ENCODE results near the gene PPP2R1B.
"Not testable (repeated sequence)": the region's sequence is repeated elsewhere in the genome, so short reads cannot be mapped to it uniquely, and the experiment has no call there.

The PPP2R1B gene

GRCh38 chr11:111785886-111786412 is 19.8 kb upstream of the PPP2R1B start:
- no peaks in the 10 kb centered on the region for H4K20me1 ChIP-seq (ENCODE audit: control insufficient read depth, insufficient read depth, low read depth, low read length)
- no peak overlapping the region for H3K27ac ChIP-seq (ENCODE audit: low read depth, low read length)
- H3K4me1 ChIP-seq (ENCODE audit: control insufficient read depth, low read length) = peaks cover 5% of the 10 kb centered on the region
- no peaks in the 10 kb centered on the region for H3K9me2 ChIP-seq (replicated peaks; ENCODE audit: control insufficient read depth, low read length)
- no peaks in the 10 kb centered on the region for H3K27me3 ChIP-seq (ENCODE audit: control insufficient read depth, low read length)
- H3K36me3 ChIP-seq (ENCODE audit: control insufficient read depth, low read length) = peaks cover 14% of the 10 kb centered on the region
- no peak overlapping the region for H3K4me3 ChIP-seq (ENCODE audit: low read length)
- no peaks in the 10 kb centered on the region for H3K79me2 ChIP-seq (ENCODE audit: control insufficient read depth, low read length)
- H3K9me3 ChIP-seq (ENCODE audit: control insufficient read depth, insufficient read depth, low read length) = no peaks in the 10 kb centered on the region
- no peaks in the 10 kb centered on the region for H3F3A ChIP-seq (ENCODE audit: control insufficient read depth, insufficient read depth)
- TF ChIP-seq, protein P1, sequence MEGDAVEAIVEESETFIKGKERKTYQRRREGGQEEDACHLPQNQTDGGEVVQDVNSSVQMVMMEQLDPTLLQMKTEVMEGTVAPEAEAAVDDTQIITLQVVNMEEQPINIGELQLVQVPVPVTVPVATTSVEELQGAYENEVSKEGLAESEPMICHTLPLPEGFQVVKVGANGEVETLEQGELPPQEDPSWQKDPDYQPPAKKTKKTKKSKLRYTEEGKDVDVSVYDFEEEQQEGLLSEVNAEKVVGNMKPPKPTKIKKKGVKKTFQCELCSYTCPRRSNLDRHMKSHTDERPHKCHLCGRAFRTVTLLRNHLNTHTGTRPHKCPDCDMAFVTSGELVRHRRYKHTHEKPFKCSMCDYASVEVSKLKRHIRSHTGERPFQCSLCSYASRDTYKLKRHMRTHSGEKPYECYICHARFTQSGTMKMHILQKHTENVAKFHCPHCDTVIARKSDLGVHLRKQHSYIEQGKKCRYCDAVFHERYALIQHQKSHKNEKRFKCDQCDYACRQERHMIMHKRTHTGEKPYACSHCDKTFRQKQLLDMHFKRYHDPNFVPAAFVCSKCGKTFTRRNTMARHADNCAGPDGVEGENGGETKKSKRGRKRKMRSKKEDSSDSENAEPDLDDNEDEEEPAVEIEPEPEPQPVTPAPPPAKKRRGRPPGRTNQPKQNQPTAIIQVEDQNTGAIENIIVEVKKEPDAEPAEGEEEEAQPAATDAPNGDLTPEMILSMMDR (IDR thresholded peaks at IDR 0.05; ENCODE audit: low read depth, low read length, poor library complexity, severe bottlenecking) = no peak
- TF ChIP-seq EZH2phosphoT487 (IDR thresholded peaks at IDR 0.05; ENCODE audit: borderline replicate concordance, low read length) = no peak
- no peak overlapping the region for H3K4me2 ChIP-seq (ENCODE audit: low read length)

DNA sequence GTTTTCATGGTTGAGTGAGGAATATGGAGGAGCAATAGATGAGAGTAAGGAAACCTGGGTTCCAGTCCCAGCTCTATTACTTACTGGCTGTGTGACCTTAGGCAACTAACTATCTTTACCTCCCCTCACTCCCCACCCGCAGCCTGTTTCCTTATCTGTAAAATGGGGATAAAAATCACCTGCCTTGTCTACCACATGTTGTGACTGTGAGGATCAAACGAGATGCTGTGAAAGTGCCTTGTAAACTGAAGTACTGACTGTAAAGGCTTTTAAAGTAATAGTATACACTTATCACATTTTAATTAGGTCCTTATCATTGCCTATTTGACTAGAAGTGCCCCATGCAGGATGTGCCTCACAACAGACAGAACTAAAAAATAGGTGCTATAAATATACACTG is 18.9 kb upstream of the PPP2R1B start:
- H3K4me1 ChIP-seq (ENCODE audit: control insufficient read depth, low read length) = peaks cover 5% of the 10 kb centered on the region
- no peak for TF ChIP-seq EZH2phosphoT487 (IDR thresholded peaks at IDR 0.05; ENCODE audit: borderline replicate concordance, low read length)
- TF ChIP-seq, protein P1 (IDR thresholded peaks at IDR 0.05; ENCODE audit: low read depth, low read length, poor library complexity, severe bottlenecking) = no peak
- no peak overlapping the region for H3K4me3 ChIP-seq (ENCODE audit: low read length)
- H3K27me3 ChIP-seq (ENCODE audit: control insufficient read depth, low read length) = no peaks in the 10 kb centered on the region
- no peaks in the 10 kb centered on the region for H3K79me2 ChIP-seq (ENCODE audit: control insufficient read depth, low read length)
- H3K36me3 ChIP-seq (ENCODE audit: control insufficient read depth, low read length) = peaks cover 14% of the 10 kb centered on the region
- H3K4me2 ChIP-seq (ENCODE audit: low read length) = no peak overlapping the region
- no peaks in the 10 kb centered on the region for H4K20me1 ChIP-seq (ENCODE audit: control insufficient read depth, insufficient read depth, low read depth, low read length)
- no peak overlapping the region for H3K27ac ChIP-seq (ENCODE audit: low read depth, low read length)
- no peaks in the 10 kb centered on the region for H3F3A ChIP-seq (ENCODE audit: control insufficient read depth, insufficient read depth)
- no peaks in the 10 kb centered on the region for H3K9me3 ChIP-seq (ENCODE audit: control insufficient read depth, insufficient read depth, low read length)
- H3K9me2 ChIP-seq (replicated peaks; ENCODE audit: control insufficient read depth, low read length) = no peaks in the 10 kb centered on the region

DNA sequence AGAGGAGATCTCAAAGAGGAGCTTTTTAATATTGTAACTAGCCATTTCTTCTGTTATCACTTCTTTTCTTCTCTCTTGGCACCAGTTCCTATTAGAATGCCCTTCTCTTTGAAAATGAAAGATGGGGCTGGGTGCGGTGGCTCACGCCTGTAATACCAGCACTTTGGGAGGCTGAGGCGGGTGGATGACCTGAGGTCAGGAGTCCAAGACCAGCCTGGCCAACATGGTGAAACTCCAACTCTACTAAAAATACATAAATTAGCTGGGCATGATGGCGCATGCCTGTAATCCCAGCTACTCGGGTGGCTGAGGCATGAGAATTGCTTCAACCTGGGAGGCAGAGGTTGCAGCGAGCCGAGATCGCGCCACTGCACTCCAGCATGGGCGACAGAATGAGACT is 18.1 kb upstream of the PPP2R1B start:
- H3K4me3 ChIP-seq (ENCODE audit: low read length); H3K79me2 ChIP-seq (ENCODE audit: control insufficient read depth, low read length); H4K20me1 ChIP-seq (ENCODE audit: control insufficient read depth, insufficient read depth, low read depth, low read length); H3F3A ChIP-seq (ENCODE audit: control insufficient read depth, insufficient read depth); H3K27me3 ChIP-seq (ENCODE audit: control insufficient read depth, low read length); H3K4me1 ChIP-seq (ENCODE audit: control insufficient read depth, low read length); H3K9me2 ChIP-seq (replicated peaks; ENCODE audit: control insufficient read depth, low read length); H3K27ac ChIP-seq (ENCODE audit: low read depth, low read length); H3K9me3 ChIP-seq (ENCODE audit: control insufficient read depth, insufficient read depth, low read length); H3K4me2 ChIP-seq (ENCODE audit: low read length): not testable (repeated sequence)
- H3K36me3 ChIP-seq (ENCODE audit: control insufficient read depth, low read length) = peaks cover 14% of the 10 kb centered on the region

GRCh38 chr11:111782109-111782741 is 16.0 kb upstream of the PPP2R1B start:
- no peaks in the 10 kb centered on the region for H4K20me1 ChIP-seq (ENCODE audit: control insufficient read depth, insufficient read depth, low read depth, low read length)
- no peaks in the 10 kb centered on the region for H3K9me3 ChIP-seq (ENCODE audit: control insufficient read depth, insufficient read depth, low read length)
- no peaks in the 10 kb centered on the region for H3K79me2 ChIP-seq (ENCODE audit: control insufficient read depth, low read length)
- no peak for TF ChIP-seq EZH2phosphoT487 (IDR thresholded peaks at IDR 0.05; ENCODE audit: borderline replicate concordance, low read length)
- TF ChIP-seq, protein P1 (IDR thresholded peaks at IDR 0.05; ENCODE audit: low read depth, low read length, poor library complexity, severe bottlenecking) = no peak
- peaks cover 11% of the 10 kb centered on the region for H3K36me3 ChIP-seq (ENCODE audit: control insufficient read depth, low read length)
- peaks cover under 1% of the 10 kb centered on the region for H3K4me1 ChIP-seq (ENCODE audit: control insufficient read depth, low read length)
- H3K27ac ChIP-seq (ENCODE audit: low read depth, low read length) = no peak overlapping the region
- H3K4me3 ChIP-seq (ENCODE audit: low read length) = no peak overlapping the region
- no peaks in the 10 kb centered on the region for H3F3A ChIP-seq (ENCODE audit: control insufficient read depth, insufficient read depth)
- H3K4me2 ChIP-seq (ENCODE audit: low read length) = no peak overlapping the region
- H3K27me3 ChIP-seq (ENCODE audit: control insufficient read depth, low read length) = no peaks in the 10 kb centered on the region
- H3K9me2 ChIP-seq (replicated peaks; ENCODE audit: control insufficient read depth, low read length) = no peaks in the 10 kb centered on the region
